HG03025 (cell line): ENCODE measurements around the gene SEC11C.

Experiments used
- ATAC-seq: cut with Tn5 transposase; IDR thresholded peaks from one replicate; pipeline ENCODE4 v1.9.1; 2021; ENCODE audit warnings: mild to moderate bottlenecking, moderate library complexity; ENCODE audit not compliant: unreplicated experiment, low FRiP score

SEC11C gene

DNA sequence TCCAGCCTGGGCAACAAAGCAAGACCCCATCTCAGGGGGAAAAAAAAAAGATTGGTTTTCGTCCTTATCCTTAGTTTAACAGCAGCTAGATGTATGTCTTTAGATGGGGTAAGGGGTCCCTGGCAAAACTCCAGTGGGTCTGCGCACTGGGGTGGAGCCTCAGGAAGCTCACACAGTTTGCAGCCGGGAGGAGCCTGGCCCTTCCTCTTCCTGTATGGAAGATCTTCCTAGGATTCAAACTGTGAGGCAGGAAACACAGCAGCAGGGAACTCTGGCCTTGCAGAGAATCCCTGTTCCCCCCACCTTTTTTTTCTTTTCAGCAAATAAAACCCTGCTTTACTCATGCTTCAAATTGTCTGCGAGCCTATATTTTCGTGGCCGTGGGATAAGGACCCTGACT, 67.8 kb downstream of the SEC11C start:
- ATAC-seq: no peak
